Muscle layer of colon (tissue), 2 donors: ENCODE results near the gene ARHGAP9.
"Not testable (repeated sequence)": the region's sequence is repeated elsewhere in the genome, so short reads cannot be mapped to it uniquely, and the experiment has no call there.

Experiments used
- H3K27ac ChIP-seq: one replicate; pipeline ENCODE4 v1.7.0; 2013; ENCODE audit warnings: low read depth, mild to moderate bottlenecking, low read length, moderate library complexity
- H3K27me3 ChIP-seq, 2 donors: one replicate each; pipeline ENCODE4 v1.7.0; 2013; ENCODE audit warnings: low read length in 2 of 2, mild to moderate bottlenecking in 2 of 2; ENCODE audit not compliant: insufficient read depth in 2 of 2, control insufficient read depth in 1 of 2
- H3K36me3 ChIP-seq: one replicate; pipeline ENCODE4 v1.7.0; 2013; ENCODE audit warnings: mild to moderate bottlenecking, low read length; ENCODE audit not compliant: insufficient read depth
- H3K4me1 ChIP-seq: one replicate; pipeline ENCODE4 v1.7.0; 2013; ENCODE audit warnings: mild to moderate bottlenecking, low read length; ENCODE audit not compliant: insufficient read depth
- H3K4me3 ChIP-seq, 2 donors: one replicate each; pipeline ENCODE4 v1.7.0; 2013; ENCODE audit warnings: low read length in 2 of 2, low read depth in 1 of 2, mild to moderate bottlenecking in 1 of 2, moderate library complexity in 1 of 2
- H3K9ac ChIP-seq: one replicate; pipeline ENCODE4 v1.7.0; 2013; ENCODE audit warnings: low read length
- H3K9me3 ChIP-seq: one replicate; pipeline ENCODE4 v1.7.0; 2013; ENCODE audit warnings: mild to moderate bottlenecking, low read length
- donor health status: abdominal sarcoma.
- donor health status: Adenocarcinoma of cecum.

The ARHGAP9 gene

DNA sequence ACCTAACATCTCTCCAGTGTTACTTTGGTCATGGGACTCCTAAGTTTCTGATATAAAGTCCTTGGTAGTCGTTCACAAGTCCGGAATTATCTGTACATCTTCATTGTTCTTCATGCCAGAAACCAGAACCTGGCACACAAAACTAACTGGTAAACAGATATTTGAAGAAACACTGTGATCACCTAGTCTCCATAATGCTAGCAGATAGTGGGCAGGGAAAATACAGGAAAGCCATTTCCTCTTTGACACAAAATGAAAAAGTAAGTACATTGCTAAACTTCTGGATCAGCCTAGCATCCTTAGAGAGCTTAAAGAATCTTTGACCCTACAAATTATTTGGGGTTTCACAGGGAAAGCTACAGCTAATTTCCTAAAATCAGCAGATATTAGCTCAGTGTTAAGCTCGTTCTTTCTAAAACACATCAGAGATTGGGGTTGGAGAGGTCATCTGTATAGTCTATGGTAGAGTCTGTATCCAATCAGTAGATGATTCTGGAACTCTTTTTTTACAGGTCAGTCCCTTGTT is 35.8 kb upstream of the ARHGAP9 start:
- Histone ChIP-seq H3K4me3 (no peak overlapping the region), H3K9ac (no peak overlapping the region), H3K27ac (no peak overlapping the region), H3K4me1 (peaks cover 28% of the 10 kb centered on the region), H3K27me3 (no peaks in the 10 kb centered on the region), H3K9me3 (no peaks in the 10 kb centered on the region), H3K36me3 (peaks cover 63% of the 10 kb centered on the region)

DNA sequence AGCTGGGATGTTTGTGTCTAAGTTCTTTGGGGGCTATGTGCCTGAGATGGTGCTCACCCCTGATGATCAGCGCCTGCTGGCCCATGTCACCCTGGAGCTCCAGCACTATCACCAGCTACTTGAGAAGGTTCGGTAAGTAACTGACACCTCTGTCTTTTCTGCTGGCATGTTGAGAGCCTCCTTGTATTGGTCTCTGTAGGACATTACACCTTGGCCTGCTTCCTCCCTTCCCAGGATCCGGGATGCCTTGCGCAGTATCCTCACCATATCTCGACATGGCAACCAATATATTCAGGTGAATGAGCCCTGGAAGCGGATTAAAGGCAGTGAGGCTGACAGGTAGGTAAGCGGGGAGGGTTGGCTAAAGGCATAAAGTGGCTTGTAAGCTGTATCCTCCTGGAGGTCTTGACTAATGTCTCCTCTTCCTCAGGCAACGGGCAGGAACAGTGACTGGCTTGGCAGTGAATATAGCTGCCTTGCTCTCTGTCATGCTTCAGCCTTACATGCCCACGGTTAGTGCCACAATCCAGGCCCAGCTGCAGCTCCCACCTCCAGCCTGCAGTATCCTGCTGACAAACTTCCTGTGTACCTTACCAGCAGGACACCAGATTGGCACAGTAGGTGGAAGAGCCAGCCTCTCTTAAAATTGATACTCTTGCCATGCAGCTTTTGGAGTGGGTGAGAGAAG is 35.2 kb upstream of the ARHGAP9 start:
- no peak overlapping the region for H3K27ac ChIP-seq
- H3K4me1 ChIP-seq, result peaks cover 28% of the 10 kb centered on the region
- H3K36me3 ChIP-seq, result peaks cover 69% of the 10 kb centered on the region
- no peaks in the 10 kb centered on the region for H3K27me3 ChIP-seq
- no peak overlapping the region for H3K9ac ChIP-seq
- H3K9me3 ChIP-seq, result no peaks in the 10 kb centered on the region
- H3K4me3 ChIP-seq, result no peak overlapping the region

DNA sequence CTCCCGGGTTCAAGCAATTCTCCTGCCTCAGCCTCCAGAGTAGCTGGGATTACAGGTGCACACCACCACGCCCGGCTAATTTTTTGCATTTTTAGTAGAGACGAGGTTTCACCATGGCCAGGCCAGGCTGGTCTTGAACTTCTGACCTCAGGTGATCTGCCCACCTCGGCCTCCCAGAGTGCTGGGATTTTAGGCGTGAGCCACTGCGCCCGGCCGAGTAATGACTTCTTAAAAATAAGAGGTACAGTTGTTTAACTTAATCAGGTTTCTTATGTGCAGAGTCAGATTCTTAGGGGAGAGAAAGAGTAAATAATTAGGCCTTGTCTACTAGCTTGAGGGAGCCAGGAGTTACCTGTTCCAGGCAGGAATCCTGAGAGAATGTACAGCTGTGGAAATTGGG is 34.6 kb upstream of the ARHGAP9 start:
- H3K9me3 ChIP-seq, H3K27ac ChIP-seq, H3K9ac ChIP-seq, H3K4me3 ChIP-seq, H3K27me3 ChIP-seq: not testable (repeated sequence)
- H3K36me3 ChIP-seq, result peaks cover 73% of the 10 kb centered on the region
- H3K4me1 ChIP-seq, result peaks cover 25% of the 10 kb centered on the region

DNA sequence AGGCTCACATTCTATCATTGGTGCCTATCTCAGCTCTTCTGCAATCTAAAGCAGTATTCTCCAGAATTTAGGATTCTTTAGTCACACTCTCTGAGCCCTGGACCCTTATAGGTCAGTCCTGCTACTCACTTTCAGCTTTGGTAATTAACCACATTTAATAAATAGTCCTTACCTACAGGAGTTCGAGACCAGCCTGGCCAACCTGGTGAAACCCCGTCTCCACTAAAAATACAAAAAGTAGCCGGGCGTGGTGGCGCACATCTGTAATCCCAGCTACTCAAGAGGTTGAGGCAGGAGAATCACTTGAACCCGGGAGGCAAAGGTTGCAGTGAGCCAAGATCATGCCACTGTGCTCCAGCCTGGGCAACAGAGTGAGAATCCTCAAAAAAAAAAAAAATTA is 34.0 kb upstream of the ARHGAP9 start:
- Histone ChIP-seq H3K36me3 (peaks cover 73% of the 10 kb centered on the region), H3K4me1 (peaks cover 19% of the 10 kb centered on the region)
- not testable (repeated sequence) for H3K27ac ChIP-seq, H3K9me3 ChIP-seq, H3K9ac ChIP-seq, H3K4me3 ChIP-seq, H3K27me3 ChIP-seq

DNA sequence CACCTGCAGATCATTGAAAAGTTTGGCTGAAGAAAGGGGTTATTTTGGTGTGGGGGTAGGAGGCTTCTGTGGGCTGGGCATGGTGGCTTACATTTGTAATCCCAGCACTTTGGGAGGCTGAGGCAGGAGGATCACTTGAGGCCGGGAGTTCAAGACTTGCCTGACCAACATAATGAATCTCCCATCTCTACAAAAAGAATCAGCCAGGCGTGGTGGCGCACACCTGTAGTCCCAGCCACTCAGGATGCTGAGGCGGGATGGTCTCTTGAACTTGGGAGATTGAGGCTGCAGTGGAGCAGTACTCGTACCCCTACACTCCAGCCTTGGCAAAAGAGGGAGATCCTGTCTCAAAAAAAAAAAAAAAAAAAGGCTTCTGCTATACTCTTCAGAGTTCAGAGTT is 33.6 kb upstream of the ARHGAP9 start:
- no peaks in the 10 kb centered on the region for H3K9me3 ChIP-seq
- no peak overlapping the region for H3K9ac ChIP-seq
- H3K4me1 ChIP-seq, result peaks cover 15% of the 10 kb centered on the region
- no peaks in the 10 kb centered on the region for H3K27me3 ChIP-seq
- H3K36me3 ChIP-seq, result peaks cover 73% of the 10 kb centered on the region
- H3K27ac ChIP-seq, result no peak overlapping the region
- no peak overlapping the region for H3K4me3 ChIP-seq

DNA sequence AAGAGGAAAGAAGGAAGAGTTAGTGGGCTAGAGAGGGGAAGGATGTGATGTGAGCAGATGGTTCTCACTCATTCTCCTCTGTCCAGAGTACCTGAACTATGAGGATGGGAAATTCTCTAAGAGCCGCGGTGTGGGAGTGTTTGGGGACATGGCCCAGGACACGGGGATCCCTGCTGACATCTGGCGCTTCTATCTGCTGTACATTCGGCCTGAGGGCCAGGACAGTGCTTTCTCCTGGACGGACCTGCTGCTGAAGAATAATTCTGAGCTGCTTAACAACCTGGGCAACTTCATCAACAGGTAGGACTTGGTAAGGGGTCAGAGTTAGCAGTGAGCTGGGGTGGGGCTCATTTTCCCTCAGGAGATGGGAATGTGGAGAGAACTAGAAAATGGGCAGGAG is 33.0 kb upstream of the ARHGAP9 start:
- no peak overlapping the region for H3K9ac ChIP-seq
- H3K36me3 ChIP-seq, result peaks cover 73% of the 10 kb centered on the region
- peaks cover 9% of the 10 kb centered on the region for H3K4me1 ChIP-seq
- H3K27ac ChIP-seq, result no peak overlapping the region
- H3K9me3 ChIP-seq, result no peaks in the 10 kb centered on the region
- no peak overlapping the region for H3K4me3 ChIP-seq
- no peaks in the 10 kb centered on the region for H3K27me3 ChIP-seq

DNA sequence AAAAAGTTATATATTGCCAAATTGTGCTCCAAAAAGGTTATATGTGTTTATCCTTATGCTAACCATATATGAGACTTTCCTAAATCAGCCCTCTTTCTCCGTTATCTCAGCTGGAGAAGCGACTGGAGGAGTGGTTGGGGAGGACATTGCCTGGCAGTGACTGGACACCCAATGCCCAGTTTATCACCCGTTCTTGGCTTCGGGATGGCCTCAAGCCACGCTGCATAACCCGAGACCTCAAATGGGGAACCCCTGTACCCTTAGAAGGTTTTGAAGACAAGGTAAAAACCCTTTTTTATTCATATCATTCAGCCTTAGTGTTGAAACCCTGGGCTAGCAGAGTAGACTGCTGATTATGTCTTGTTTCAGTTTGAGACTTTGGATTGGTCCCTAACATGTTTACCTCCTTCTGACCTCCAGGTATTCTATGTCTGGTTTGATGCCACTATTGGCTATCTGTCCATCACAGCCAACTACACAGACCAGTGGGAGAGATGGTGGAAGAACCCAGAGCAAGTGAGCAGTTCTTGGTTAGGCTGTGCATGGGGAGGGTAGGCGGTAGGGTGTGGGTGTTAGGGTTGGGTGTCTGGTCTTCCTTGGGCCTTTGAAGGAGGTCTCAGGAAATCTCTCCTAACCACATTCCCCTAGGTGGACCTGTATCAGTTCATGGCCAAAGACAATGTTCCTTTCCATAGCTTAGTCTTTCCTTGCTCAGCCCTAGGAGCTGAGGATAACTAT is 32.1 kb upstream of the ARHGAP9 start:
- Histone ChIP-seq H3K27me3 (no peaks in the 10 kb centered on the region), H3K4me1 (peaks cover under 1% of the 10 kb centered on the region), H3K9me3 (no peaks in the 10 kb centered on the region), H3K36me3 (peaks cover 65% of the 10 kb centered on the region), H3K27ac (no peak overlapping the region), H3K4me3 (no peak overlapping the region), H3K9ac (no peak overlapping the region)

DNA sequence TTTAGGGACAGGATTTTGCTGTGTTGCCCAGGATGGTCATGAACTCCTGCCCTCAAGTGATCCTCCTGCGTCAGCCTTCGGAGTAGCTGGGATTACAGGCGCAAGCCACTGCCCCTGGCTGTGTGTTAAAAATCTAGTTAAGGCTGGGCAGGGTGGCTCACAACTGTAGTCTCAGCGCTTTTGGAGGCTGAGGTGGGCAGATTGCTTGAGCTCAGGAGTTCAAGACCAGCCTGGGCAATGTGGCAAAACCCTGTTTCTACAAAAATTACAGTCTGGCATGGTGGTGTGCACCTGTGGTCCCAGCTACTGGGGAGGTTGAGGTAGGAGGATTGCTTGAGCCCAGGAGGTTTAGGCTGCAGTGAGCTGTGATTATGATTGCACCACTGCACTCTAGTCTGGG is 31.5 kb upstream of the ARHGAP9 start:
- Histone ChIP-seq H3K27ac (no peak overlapping the region), H3K4me1 (no peaks in the 10 kb centered on the region), H3K4me3 (no peak overlapping the region), H3K9ac (no peak overlapping the region), H3K27me3 (no peaks in the 10 kb centered on the region), H3K36me3 (peaks cover 65% of the 10 kb centered on the region), H3K9me3 (no peaks in the 10 kb centered on the region)

DNA sequence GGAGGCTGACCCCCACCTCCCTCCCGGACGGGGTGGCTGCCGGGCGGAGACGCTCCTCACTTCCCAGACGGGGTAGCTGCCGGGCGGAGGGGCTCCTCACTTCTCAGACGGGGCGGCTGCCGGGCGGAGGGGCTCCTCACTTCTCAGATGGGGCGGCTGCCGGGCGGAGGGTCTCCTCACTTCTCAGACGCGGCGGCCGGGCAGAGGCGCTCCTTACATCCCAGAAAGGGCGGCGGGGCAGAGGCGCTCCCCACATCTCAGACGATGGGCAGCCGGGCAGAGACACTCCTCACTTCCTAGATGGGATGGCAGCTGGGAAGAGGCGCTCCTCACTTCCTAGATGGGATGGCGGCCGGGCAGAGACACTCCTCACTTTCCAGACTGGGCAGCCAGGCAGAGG is 28.1 kb upstream of the ARHGAP9 start:
- H3K4me3 ChIP-seq, H3K27ac ChIP-seq, H3K9ac ChIP-seq, H3K9me3 ChIP-seq, H3K4me1 ChIP-seq, H3K27me3 ChIP-seq: not testable (repeated sequence)
- H3K36me3 ChIP-seq, result peaks cover 57% of the 10 kb centered on the region

DNA sequence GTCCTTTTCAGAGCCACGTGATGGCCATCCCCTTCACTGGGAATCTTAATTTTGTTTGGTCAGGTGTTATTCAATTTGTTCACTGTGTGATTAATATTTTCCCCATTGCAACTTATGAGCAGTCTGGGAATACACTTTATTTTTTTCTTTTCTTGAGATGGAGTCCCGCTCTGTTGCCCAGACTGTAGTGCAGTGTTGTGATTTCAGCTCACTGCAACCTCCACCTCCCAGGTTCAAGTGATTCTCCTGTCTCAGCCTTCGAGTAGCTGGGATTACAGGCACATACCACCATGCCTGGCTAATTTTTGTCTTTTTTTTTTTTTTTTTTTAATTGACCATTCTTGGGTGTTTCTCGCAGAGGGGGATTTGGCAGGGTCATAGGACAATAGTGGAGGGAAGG is 26.9 kb upstream of the ARHGAP9 start:
- not testable (repeated sequence) for H3K27ac ChIP-seq, H3K9me3 ChIP-seq, H3K9ac ChIP-seq, H3K27me3 ChIP-seq, H3K4me3 ChIP-seq, H3K4me1 ChIP-seq
- H3K36me3 ChIP-seq, result peaks cover 50% of the 10 kb centered on the region

DNA sequence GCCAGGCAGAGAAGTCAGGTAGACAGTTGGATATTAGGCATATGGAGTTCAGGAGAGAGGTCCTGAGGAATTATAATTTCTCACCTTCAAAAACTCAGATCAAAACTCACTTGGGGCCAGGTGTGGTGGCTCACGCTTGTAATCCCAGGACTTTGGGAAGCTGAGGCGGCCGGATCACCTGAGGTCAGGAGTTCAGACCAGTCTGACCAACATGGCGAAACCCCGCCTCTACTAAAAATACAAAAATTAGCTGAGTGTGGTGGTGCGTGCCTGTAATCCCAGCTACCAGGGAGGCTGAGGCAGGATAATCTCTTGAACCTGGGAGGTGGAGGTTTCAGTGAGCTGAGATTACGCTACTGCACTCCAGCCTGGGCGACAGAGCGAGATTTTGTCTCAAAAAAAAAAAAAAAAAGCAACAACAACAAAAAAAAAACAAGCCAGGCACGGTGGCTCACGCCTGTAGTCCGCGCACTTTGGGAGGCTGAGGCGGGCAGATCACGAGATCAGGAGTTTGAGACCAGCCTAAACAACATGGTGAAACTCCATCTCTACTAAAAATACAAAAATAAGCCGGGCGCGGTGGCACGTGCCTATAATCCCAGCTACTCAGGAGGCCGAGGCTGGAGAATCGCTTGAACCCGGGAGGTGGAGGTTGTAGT is 22.8 kb upstream of the ARHGAP9 start:
- not testable (repeated sequence) for H3K4me1 ChIP-seq, H3K4me3 ChIP-seq, H3K9ac ChIP-seq, H3K9me3 ChIP-seq, H3K27me3 ChIP-seq, H3K27ac ChIP-seq
- peaks cover 64% of the 10 kb centered on the region for H3K36me3 ChIP-seq
